EL (cell line): Measurements from ENCODE around the gene STK40.

Source experiments
- DNase-seq: peaks from one replicate; pipeline ENCODE4 v3.0.0-alpha.2; 2016

The STK40 gene

DNA sequence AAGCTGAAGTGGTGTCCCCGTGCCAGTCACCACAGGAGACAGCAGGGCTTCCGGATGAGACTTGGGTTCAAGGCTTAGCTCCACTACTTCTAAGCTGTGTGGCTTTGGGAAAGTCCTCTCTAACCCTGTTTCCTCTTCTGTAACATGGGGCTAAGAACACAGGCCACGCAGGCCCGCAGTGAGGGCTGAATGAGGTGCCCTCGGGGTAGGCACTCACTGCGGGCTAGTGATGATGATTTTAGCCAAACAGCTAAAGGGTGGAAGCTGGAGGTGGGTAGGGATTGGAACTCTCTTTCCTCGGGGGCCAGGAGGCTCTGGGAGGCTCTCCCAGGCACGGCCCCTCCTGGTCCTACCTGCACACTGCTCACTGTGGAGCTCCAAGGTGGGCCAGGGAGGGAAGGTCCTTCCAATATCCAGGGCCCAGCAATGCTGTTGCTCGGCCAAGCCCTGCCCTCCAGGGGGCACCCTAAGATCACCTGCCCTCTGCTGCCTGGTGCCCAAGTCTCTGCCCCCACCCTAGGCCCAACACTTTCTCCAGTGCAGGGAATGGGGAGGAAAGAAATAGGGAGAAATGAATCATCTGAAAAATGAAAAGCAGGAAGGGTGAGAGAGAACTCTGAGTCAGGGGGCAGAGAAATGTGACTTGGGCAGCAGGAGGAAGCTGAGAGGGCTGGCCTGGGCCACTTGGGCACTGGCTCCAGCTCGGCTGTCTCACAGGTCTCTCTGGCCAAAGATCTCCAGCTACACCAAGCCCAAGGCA is 43.1 kb downstream of the STK40 start:
- DNase-seq = peak; percentile 92

DNA sequence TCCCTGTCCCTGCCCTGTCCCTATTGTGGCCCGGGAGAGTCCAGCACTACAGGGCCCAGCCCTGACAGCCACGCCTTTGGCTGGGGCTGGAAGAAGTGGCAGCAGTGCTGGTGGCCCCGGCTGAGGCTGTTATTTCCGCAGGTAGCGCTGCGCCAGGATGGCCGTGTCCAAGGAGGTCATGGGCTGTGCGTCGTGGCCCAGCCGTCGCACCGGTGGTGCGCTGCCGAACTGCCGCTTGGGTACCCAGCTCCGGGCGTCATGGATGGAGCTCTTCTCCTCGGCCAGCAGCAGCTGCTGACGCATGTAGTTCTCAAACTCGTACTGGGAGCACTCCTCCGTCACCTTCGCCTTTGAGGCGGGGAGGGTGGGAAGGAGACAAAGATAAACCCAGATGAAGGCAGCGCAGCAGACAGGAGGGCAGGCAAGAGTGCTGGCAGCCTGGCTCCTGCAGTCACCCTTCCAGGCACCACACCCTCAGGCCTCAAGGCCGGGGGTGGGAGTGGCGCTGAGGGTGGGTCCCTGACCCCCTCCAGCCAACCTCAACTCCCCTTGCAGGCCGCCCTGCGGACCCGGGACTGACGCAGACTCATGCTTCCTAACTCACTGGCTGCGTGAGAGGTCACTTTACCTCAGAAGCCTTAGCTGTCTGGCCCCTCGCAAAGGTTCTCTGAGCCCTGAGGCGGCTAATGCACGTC is 44.0 kb downstream of the STK40 start:
- no peak for DNase-seq

DNA sequence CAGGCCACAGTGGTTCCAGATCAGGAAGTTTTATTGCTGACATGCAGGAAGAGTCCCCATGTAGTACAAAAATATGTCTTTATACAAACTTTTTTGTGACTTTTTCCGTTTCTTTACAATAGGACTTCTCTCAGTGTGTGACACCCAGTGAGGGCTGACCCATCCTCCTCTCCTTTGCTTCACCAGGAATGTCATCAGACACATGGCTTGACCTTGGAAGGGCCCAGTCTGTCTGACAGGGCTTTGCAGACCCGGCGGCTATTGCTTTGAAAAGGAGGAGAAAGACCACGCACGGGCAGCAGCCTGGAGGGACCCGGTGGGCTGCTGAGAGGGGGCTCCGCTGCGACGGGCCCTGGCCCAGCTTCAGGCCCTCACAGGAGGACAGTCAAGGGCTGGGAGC is 46.1 kb downstream of the STK40 start:
- DNase-seq = no peak

DNA sequence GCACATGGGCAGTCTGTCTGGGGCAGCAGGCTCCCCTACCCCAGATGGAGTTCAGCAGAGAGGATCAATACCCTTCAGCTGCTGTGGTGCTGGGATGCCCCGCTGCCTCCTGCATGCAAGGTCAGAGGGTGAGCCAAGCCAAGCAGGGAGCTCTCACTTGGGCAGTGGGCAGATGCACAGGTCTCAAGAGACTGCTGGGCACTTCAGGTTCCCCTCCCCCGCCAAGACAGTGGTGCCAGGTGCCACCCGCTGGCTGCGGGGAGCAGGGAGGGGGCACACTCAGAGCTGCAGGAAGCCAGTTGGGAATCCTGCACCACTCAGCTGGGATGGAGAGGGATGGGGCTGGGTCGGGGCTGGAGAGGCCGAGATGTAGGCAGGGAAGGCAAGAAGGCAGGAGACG is 46.5 kb downstream of the STK40 start:
- no peak for DNase-seq

DNA sequence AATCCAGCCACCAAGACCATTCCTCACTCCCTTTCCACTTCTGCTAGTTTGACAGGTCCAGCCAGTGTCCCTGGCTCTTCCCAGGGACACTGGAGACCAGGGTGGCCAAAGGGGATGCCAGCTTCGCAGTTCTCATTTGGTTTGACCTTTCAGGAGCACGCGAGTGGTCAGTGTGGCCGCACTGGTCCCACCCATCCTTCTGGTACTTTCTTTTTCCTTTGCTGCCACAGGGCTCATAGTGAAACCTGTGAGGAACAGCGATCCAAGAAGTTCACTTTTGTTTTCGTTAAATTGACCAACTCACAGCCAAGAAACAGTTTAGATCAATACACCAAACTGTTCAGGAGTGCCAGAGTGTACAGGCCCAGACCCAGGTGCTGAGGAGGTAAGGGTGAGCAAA is 47.9 kb downstream of the STK40 start:
- no peak for DNase-seq

DNA sequence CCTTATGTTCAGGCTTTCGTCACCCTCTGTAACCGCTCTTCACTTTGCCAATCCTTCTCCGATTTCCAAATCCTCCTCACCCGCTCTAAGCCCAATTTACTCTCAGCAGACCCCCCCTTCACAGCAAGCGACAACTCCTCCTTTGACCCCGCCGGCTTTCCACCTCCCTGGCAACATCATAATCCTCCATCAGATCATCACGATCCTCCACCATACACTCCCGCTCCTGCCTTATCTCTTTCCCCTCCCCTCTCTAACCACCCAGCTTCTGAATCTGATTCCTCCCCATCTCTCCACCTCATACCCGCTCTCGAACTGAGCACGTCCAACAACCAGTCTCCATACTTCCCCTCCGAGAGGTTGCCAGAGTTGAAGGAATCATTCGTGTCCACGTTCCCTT is 54.8 kb downstream of the STK40 start:
- no peak for DNase-seq

DNA sequence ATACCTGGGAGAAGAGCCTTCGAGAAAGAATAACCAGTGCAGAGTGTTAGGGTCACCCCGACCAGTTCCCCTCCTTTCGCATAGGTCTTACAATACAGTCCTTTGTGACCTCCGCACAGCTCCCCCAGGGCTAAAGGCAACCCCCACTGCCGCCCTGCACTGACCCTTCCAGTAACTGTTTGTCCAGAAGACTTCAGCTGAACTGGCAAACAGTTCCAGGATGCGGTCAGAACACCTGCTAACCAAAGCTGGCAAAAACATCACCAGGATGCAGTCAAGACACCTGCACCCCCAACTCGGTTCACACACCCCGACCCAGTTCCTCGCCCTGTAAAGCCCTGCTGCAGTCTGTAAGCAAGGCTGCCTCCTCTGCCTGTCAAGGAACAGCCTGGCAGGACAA is 55.9 kb downstream of the STK40 start:
- no peak for DNase-seq

DNA sequence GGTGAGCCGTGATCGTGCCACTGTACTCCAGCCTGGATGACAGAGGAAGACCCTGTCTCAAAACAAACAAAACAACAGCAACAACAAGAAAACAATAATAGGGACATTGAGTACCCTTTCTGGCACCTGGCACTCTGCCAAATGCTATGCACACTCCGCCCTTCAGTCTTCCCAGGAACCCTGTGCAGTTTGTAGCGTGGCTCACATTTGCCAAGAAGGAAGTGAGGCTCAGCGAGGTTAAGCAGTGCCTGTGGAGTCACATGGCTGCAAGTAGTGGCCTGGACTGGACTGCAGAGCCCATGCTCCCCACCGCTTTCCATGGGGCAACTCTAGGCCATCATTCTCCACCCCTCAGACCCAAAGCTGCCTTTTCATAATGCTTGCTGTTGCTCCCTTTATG is 57.0 kb downstream of the STK40 start:
- DNase-seq = no peak

DNA sequence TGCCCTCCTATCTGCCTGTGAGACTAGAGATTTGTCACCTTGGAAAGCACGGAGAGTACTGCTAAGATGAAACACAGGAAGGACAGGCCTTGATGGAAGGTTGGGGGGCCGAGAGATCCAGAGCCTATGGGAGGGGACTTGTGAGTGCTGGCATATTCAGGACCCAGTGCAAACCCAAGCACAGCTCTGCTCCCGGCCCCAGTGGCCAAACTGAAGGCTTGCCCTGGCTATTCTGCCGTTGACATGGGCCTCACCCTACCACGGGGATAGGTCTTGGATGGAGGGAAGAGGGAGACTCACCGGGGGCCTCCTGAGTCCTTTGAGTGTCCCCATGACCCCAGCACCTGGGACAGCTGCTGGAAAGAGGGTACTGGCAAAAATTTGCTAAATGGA is 57.6 kb downstream of the STK40 start:
- no peak for DNase-seq

DNA sequence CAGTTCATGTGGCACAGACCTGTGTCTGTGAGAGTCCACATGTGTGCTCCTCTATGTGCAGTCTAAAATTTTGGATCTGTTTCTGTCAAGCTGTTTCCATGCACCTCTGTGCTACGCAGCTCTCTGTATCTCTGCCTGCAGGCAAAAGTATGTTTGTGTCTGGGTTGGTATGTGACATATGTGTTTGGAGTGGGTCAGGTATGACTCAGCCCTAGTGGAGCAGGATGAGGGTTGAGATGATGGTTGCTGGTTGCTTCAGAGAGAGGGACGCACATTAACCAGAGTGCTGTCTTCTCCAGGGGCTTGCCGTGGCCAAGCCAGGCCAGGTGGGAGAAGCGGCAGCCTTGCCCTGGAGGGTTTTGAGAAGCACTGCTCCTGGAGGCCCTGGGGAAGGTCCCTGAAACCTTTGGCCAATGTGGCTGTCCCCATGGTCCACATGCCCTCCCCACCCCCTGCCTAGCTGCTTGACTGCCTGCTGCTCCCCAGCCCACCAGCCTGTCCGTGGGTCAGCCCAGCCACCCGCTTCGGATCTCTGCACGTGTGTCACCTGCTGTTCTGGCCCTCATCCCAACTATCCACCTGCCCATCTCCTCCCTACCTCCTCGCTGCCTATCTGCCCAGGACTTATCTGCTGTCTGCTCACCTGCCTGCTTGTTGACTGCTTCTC is 58.2 kb downstream of the STK40 start:
- DNase-seq = peak; percentile 70

DNA sequence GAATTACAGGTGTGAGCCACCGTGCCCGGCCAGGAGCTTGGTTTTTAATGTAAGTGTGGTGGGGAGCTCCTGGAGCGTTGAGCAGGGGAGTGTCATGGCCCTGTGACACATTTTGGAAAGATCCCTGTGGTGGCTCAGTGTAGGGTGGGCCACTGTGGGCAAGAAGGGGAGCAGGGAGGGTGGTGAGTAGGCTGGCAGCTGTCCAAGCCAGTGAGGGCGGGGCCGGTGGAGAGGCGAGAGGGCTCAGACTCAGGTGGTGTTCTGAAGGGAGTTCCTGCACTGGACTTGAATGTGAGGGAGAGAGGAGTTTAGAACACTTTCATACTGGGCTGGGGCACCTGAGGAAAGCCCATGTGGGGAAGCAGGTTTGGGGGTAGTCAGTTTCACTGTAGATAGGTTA is 59.2 kb downstream of the STK40 start:
- DNase-seq = no peak

DNA sequence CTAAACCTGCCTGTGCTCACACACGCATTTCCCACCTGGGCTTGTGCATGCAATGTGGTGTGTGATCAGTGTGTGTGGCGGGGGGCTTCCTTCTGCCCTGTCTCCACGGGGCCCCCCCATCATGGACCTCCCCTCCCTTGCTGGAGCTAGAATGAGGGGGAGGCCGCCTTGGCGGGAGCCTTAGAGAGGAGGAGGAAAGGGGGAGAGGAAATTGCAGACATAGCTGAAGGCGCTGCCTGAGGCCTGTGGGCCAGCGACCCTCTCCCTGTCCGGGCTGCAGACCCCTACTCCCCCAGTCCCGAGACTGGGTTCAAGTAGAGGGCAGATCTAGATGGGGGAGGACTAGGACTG is 61.4 kb downstream of the STK40 start:
- no peak for DNase-seq

DNA sequence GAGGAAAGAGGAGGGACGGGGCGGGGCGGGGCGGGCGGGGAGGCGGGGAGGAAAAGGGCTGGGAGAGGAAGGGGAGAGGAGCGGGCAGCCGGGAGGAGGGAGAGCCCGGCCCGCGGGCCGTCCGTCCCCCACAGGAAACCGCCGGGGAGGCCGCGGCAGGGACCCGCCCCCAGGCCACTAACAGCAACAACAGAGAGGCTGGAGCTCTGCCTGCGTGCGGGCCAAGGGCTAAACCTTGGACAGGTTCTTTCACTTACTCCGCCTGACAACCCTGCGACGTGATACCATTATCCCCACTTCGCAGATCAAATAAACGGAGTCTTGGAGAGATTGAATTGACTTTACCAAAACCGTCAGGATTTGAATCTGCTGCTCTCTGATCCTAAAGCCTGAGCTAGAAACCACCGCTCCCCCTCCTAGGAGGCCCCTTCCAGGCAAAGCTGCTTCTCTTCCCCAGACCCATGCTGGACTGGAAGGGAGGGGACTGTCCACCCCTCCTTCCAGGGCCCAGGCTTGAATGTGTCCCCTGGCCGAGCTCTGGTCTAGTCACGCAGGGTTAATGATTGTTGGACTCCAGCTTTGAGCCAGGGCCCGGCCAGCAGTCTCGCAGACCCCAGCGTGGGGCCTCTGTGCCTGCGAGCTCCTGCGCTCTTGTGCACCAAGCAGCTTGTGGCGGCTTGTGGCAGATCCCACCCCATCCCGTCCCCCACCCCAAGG is 61.9 kb downstream of the STK40 start, which contains the start of gene EVA1B:
Gene EVA1B, minus strand, starts transcription at position 10 of the 717 bp plus-strand sequence. CDS start 608 bp downstream, outside the sequence.
- peak; percentile 87 for DNase-seq

DNA sequence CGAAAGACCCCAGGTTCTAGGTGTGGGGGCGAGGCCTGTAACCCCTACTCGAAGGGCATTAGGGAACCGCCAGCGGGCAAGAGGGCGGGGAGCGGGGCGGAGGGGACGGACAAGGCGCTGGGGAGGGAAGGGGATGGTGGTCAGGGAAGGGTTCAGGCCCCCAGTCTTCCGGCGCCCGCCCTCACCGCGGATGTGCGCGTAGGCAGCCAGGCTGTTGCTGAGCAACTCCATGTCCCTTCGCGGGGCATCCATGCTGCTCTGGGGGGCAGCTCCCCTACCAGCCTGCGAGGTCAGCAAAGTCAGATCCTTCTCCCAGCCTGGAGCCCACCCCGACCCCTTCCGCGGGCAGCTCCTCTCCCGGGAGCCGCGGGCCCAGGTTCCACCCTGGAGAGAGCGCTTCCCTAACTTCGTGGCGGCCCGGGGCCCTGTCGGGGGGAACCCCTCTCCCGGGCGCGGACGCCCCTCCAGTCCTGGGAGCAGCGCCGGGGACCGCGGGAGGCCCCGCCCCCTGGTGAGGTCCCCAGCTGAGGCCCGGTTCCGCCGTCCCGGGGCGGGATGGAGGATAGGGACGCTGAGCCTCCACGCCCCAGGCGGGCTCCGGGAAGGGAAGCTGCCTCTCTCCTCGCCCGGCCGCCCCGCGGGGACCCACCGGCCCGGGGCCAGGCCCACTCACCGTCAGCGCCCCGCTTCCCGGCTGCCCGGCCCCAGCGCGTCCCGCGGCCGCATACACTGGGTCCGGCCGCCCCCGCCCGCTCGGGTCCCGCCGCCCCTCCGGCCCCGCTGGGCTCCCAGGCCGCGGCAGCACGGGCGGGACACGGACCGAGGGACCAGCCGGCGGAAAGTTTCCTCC is 62.7 kb downstream of the STK40 start:
- DNase-seq = peak; percentile 79

DNA sequence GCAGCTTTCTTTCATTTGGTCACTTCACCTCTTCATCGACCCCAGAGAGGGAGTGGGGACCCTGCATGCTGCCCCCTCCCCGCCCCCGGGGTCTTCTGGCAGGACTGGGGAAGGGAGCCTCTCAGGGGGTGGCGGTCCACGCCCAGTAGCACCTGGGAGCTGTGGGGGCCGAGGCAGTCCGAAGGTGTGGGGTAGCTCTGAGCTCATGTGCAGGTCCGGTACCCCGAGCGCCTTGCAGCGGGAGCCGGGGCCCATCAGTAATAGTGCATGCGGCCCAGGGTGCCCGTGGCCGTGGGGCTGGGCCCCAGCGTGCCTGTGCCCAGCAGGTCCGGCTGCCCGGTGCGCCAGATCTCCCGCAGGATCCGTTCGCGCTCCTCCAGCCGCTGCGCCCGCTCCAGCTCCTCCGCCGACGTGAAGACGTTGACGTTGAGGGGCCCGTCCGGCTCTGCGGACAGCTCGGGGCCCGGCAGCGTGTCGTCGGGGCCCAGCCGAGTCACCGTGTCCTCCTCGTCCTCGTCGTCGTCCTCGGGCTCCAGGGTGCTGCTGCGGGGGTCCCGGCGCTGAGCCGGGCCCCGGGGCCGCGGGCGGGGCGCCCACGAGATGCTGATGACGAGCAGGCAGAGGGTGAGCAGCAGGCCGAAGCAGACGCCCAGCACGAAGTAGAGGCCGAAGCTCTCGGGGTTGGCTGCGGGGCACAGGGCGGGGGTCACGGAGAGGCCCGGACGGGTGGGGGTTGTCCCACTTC is 63.5 kb downstream of the STK40 start:
- peak; percentile 51 for DNase-seq

DNA sequence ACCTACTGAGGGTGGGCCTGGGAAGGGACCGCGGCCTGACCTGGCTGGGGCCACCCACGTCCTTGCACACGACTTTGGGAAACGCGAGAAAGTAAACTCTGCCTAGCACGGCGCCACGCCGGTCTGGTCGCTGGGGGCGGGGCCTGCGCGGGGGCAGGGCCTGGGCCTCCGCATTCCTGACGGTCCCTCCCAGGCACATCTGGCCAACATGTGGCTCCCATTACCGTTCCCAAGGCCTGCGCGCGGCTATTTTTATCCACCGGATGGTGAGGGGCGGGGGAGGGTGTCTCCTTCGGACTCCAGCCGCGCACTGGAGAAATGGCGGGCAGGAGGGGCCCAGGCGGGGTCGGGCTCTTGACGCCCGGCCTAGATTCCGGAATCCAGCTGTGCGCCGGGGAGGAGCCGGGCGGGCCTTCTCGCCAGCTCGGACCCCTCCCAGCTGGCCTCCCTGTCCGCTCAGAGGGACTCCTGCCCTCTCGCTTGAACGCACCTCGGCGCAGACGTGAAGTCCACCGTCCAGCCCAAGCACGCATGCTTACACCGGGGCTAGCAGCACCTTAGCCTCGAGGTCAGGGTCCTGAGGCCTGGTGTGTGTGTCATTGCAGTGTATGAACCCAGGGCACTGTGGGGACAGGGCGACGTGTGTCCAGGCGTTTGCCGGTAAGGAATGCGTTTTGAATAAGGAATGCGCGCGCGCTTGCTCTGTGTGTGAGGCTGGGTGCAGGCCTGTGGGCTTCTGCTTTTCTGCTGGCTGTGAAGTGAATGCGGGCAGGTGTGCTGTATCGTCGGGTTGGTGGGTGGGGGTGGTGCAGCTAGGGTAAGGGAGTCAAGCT is 64.4 kb downstream of the STK40 start:
- DNase-seq = peak; percentile 92

DNA sequence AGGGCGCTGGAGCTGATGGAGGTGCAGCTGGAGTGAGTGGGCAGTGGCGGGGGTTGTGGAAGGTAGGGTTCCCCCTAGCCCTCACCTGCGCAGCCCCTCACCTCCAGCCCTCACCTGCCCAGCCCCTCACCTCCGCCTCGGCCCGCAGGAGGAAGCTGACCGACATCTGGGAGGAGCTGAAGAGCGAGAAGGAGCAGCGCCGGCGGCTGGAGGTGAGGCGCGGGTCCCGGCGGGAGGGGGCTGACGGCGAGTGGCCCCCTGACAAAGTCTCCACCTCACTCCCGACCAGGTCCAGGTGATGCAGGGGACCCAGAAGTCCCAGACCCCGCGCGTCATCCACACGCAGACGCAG is 65.0 kb downstream of the STK40 start:
- DNase-seq = no peak

DNA sequence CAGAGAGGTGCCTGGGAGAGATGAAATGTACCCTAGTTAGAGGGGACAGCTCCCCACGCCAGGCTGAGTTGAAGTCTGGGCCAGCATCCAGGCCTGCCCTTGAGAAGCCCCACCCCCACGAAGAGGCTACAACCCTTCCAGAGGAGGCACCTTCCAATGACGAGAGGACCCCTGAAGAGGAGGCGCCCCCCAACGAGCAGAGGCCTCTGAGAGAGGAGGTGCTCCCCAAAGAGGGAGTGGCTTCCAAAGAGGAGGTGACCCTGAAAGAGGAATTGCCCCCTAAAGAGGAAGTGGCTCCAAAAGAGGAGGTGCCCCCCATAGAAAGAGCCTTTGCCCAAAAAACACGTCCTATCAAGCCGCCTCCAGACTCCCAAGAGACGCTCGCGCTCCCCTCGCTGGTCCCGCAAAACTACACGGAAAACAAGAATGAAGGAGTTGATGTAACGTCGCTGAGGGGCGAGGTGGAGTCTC is 65.4 kb downstream of the STK40 start:
- DNase-seq = no peak

DNA sequence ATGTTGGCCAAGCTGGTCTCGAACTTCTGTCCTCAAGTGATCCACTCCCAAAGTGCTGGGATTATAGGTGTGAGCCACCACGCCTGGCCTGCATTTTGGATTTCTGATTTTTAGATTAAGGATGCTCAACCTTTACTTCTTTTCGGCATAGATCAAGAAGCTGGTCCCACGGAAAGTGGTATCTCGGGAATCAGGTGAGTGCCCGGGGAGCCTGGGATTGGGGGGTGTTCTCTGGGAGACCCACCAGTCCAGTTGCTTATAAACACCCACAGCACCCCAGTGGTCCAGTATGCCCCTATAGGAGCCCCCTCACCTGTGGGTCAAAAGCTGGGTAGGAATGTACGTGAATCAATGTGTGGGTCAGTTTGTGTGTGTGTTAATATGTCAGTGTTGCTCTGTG is 76.3 kb downstream of the STK40 start:
- no peak for DNase-seq

DNA sequence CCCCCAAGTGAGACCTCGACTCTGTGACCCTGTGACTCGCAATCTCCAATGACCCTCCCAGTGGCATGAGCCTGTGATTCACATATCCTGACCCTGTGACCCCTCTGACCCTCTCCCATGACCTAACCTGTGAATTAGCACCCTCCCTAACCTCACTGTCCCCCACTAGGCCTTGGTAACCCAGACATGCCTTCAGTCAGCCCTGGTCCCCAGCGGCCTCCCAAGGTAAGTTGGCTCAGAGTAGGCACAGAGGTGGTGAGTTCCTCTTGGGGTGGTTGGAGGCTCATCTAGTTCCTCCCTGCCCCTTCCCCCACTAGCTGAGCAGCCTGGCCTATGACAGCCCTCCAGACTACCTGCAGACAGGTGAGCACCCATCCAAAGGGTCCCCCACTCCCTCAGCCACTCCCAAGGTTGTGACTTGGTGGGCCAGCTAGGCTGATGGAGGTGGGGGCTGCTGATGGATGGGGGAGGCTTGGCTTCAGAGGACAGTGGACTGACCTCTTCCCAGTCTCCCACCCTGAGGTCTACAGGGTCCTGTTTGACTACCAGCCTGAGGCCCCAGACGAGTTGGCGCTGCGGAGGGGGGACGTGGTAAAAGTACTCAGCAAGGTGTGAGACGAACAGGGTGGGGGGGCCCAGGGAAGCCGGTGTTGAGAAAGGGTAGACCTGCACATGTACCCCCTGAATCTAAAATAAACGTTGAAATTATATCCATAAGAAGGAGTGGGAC is 78.0 kb downstream of the STK40 start:
- no peak for DNase-seq
